PFSK-1 (cell line): ENCODE measurements around the gene MAPK8IP3.

Source experiments
- FOXP2 ChIP-seq: optimal IDR thresholded peaks from 2 replicates; pipeline ENCODE3; 2011; ENCODE audit warnings: borderline replicate concordance, control low read depth, inconsistent platforms; ENCODE audit not compliant: insufficient read depth; ENCODE audit errors: extremely low read length, extremely low read depth
- POLR2AphosphoS5 ChIP-seq: IDR thresholded peaks from 2 replicates; pipeline ENCODE4 v1.6.1; 2012; ENCODE audit warnings: low read depth, mild to moderate bottlenecking, control low read depth, low read length, moderate library complexity
- SIN3A ChIP-seq: IDR thresholded peaks from 2 replicates; pipeline ENCODE4 v1.6.1; 2012; ENCODE audit warnings: mild to moderate bottlenecking, low read length, moderate library complexity, borderline replicate concordance; ENCODE audit not compliant: insufficient read depth
- TAF1 ChIP-seq: IDR thresholded peaks from 2 replicates; pipeline ENCODE4 v1.6.1; 2012; ENCODE audit warnings: low read length, control low read depth, borderline replicate concordance; ENCODE audit not compliant: insufficient read depth
- TF ChIP-seq, protein P1 (sequence below), 2 experiments: IDR thresholded peaks; 2 replicates each; pipeline versions ENCODE4 v1.6.1 to v1.8.0; 2011 to 2012; ENCODE audit warnings: low read depth in 2 of 2, low read length in 2 of 2, control low read depth in 1 of 2, inconsistent platforms in 1 of 2, mild to moderate bottlenecking in 1 of 2, moderate library complexity in 1 of 2; ENCODE audit not compliant: insufficient read depth in 1 of 2

DNA sequence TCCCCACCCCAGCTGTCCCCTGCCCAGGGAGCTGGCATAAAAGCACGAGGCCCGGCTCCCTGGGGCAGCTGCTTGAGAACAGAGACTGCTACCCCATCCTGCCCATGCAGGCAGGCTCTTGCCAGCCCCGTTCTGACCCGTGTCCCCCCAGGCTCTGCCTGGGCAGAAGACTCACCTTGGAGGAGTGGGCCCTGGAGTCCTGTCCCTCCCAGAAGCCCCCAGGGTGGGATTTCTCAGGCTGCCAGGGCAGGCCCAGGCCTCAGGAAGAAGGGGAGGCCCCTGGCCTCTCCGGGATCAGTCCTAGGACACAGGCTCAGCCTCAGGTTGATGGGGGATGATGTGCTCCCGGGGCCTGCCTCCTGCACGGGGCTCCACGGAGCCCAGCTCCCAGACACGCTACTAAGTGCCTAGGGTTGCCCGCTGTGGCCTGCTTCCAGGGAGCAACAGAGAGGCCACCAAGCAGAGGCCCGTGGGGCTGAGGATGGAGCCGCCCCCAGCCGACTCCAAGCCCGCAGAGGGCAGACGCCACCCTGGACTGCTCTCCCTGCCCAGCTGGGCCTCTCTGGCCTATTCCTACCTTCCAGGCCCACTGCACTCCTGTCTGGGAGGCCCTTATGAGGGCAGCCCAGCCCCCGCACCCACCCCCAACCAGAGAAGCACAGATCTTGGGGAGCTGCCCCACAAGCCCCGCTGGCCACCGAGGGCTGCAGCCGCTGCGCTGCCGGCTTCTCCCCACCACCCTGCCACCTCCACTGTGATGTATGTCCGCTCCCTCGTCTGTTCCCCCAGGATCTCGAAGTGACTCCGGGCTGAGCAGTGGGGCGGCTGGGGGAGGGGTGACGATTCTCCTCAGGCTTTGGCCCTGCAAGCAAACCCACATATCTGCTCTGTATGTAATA is 63.7 kb downstream of the MAPK8IP3 start:
- no peak; the same call in 1 of the 2 replicates for TF ChIP-seq POLR2AphosphoS5
- no peak for TF ChIP-seq TAF1
- TF ChIP-seq, protein P1, sequence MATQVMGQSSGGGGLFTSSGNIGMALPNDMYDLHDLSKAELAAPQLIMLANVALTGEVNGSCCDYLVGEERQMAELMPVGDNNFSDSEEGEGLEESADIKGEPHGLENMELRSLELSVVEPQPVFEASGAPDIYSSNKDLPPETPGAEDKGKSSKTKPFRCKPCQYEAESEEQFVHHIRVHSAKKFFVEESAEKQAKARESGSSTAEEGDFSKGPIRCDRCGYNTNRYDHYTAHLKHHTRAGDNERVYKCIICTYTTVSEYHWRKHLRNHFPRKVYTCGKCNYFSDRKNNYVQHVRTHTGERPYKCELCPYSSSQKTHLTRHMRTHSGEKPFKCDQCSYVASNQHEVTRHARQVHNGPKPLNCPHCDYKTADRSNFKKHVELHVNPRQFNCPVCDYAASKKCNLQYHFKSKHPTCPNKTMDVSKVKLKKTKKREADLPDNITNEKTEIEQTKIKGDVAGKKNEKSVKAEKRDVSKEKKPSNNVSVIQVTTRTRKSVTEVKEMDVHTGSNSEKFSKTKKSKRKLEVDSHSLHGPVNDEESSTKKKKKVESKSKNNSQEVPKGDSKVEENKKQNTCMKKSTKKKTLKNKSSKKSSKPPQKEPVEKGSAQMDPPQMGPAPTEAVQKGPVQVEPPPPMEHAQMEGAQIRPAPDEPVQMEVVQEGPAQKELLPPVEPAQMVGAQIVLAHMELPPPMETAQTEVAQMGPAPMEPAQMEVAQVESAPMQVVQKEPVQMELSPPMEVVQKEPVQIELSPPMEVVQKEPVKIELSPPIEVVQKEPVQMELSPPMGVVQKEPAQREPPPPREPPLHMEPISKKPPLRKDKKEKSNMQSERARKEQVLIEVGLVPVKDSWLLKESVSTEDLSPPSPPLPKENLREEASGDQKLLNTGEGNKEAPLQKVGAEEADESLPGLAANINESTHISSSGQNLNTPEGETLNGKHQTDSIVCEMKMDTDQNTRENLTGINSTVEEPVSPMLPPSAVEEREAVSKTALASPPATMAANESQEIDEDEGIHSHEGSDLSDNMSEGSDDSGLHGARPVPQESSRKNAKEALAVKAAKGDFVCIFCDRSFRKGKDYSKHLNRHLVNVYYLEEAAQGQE (IDR thresholded peaks at IDR 0.05; ENCODE audit: insufficient read depth in 1 of 2, low read depth in 2 of 2, low read length in 2 of 2) = no peak
- no peak; the same call in 1 of the 2 replicates for TF ChIP-seq SIN3A
- TF ChIP-seq FOXP2 = no peak
